K562 (cell line): ENCODE results near the gene CBS. TPM values are rescaled to one million over a fixed set of nuclear protein-coding genes. Genes with fewer than 3 reads are reported as not detected.

ENCODE experiments used
- ATAC-seq: fragments of 200-7000 bp; cut with Tn5 transposase; 3 replicates; pipeline ENCODE4 v1.9.1; 2020; ENCODE audit warnings: moderate library complexity
- BruUV-seq: library from RNA; stranded (reverse); fragments of 400-500 nt; replicated peaks from 2 replicates; lab custom pipeline; 2021; lab: Mats Ljungman, UMichigan
- CTCF ChIA-PET: fragments of 300-600 bp; formaldehyde crosslinking; extraction: SDS; loops from one replicate; lab custom pipeline; 2021; ENCODE audit warnings: low intra/inter-chr PET ratio; lab: Yijun Ruan, JAX
- POLR2A ChIA-PET: fragments of 300-600, 350-650 bp; sonication (Branson Sonifier 250); formaldehyde crosslinking; extraction: SDS; loops from one replicate; lab custom pipeline; 2021; ENCODE audit warnings: antibody characterized with exemption, inconsistent platforms; lab: Yijun Ruan, JAX
- DNase-seq, 4 experiments: peaks; one replicate each; pipeline versions ENCODE4 v3.0.0 to v3.0.0-alpha.2; 2011 to 2018; ENCODE audit warnings: low spot score in 3 of 4, mixed read lengths in 3 of 4; ENCODE audit errors: extremely low read depth in 1 of 4
- FAIRE-seq: peaks from 2 replicates; lab custom pipeline; 2011; peaks lifted over from hg19 to GRCh38; lab: Jason Lieb, UNC
- H2AFZ ChIP-seq: 2 replicates; pipeline ENCODE4 v1.6.0; 2011; ENCODE audit warnings: low read depth, low read length, control low read depth, inconsistent platforms
- H3K27ac ChIP-seq: fragments of 200-600 bp; 3 replicates; pipeline ENCODE4 v1.8.0; 2011; ENCODE audit warnings: low read depth, mild to moderate bottlenecking, control low read depth, inconsistent platforms, low read length, moderate library complexity, mixed read lengths; ENCODE audit errors: extremely low read depth
- H3K27me3 ChIP-seq, 2 experiments: fragments of 300-600 bp in 1 of 2; 2 replicates in 1 of 2; 3 replicates in 1 of 2; pipeline versions ENCODE4 v1.6.0 to v1.8.0; 2011; ENCODE audit warnings: inconsistent platforms in 2 of 2, low read length in 2 of 2, mild to moderate bottlenecking in 1 of 2, mixed read lengths in 1 of 2, moderate library complexity in 1 of 2; ENCODE audit not compliant: control insufficient read depth in 2 of 2, insufficient read depth in 2 of 2
- H3K36me3 ChIP-seq: fragments of 300-600 bp; 3 replicates; pipeline ENCODE4 v1.8.0; 2011; ENCODE audit warnings: mild to moderate bottlenecking, low read length, inconsistent platforms; ENCODE audit not compliant: control insufficient read depth, insufficient read depth
- H3K4me1 ChIP-seq, 2 experiments: fragments of 200-600 bp in 1 of 2; replicated peaks in 1 of 2; 2 replicates in 1 of 2; 3 replicates in 1 of 2; pipeline versions ENCODE4 v1.5.1 to v1.8.0; 2011; ENCODE audit warnings: inconsistent platforms in 2 of 2, low read length in 2 of 2, mild to moderate bottlenecking in 1 of 2, mixed read lengths in 1 of 2, moderate library complexity in 1 of 2; ENCODE audit not compliant: control insufficient read depth in 2 of 2, insufficient read depth in 2 of 2
- H3K4me2 ChIP-seq: 2 replicates; pipeline ENCODE4 v1.6.1; 2011; ENCODE audit warnings: low read length, control low read depth, inconsistent platforms, mixed read lengths; ENCODE audit not compliant: insufficient read depth
- H3K4me3 ChIP-seq: fragments of 200-600 bp; sonication (generic), shearing (Covaris generic); 2 replicates; pipeline ENCODE4 v1.5.1; 2016; ENCODE audit warnings: control low read depth, inconsistent platforms
- H3K79me2 ChIP-seq: fragments of 200-600 bp; 3 replicates; pipeline ENCODE4 v1.8.0; 2011; ENCODE audit warnings: low read length, inconsistent platforms; ENCODE audit not compliant: control insufficient read depth, insufficient read depth
- H3K9ac ChIP-seq, 2 experiments: 2 replicates each; pipeline versions ENCODE4 v1.6.0 to v1.6.1; 2011; ENCODE audit warnings: low read depth in 2 of 2, low read length in 2 of 2, control low read depth in 1 of 2, inconsistent platforms in 1 of 2, mild to moderate bottlenecking in 1 of 2, mixed read lengths in 1 of 2; ENCODE audit not compliant: insufficient read depth in 1 of 2
- H3K9me1 ChIP-seq: one replicate; pipeline ENCODE4 v1.6.0; 2011; ENCODE audit warnings: inconsistent platforms, mild to moderate bottlenecking, low read length, moderate library complexity; ENCODE audit not compliant: control insufficient read depth, insufficient read depth
- H3K9me3 ChIP-seq: replicated peaks from 2 replicates; pipeline ENCODE4 v1.5.1; 2011; ENCODE audit warnings: low read depth, low read length, inconsistent platforms; ENCODE audit not compliant: control insufficient read depth, insufficient read depth
- H4K20me1 ChIP-seq: replicated peaks from 2 replicates; pipeline ENCODE4 v1.6.1; 2011; ENCODE audit warnings: low read length, inconsistent platforms, mixed read lengths; ENCODE audit not compliant: control insufficient read depth, insufficient read depth
- CBFA2T3 ChIP-seq: fragments of 450-650 bp; IDR thresholded peaks from 2 replicates; pipeline ENCODE4 v1.6.1; 2017
- DDX20 ChIP-seq: fragments of 450-650 bp; IDR thresholded peaks from 2 replicates; pipeline ENCODE4 v1.6.1; 2016; ENCODE audit warnings: missing genetic modification characterization, low read depth, mild to moderate bottlenecking, missing compliant biosample characterization, moderate library complexity
- ESRRA ChIP-seq: fragments of 450-650 bp; IDR thresholded peaks from 2 replicates; pipeline ENCODE4 v1.6.1; 2014; ENCODE audit warnings: low read depth, mild to moderate bottlenecking, moderate library complexity, borderline replicate concordance
- EWSR1 ChIP-seq: fragments of 450-650 bp; IDR thresholded peaks from 2 replicates; pipeline ENCODE4 v1.6.1; 2018; ENCODE audit warnings: borderline replicate concordance, mild to moderate bottlenecking, low read depth, moderate library complexity; ENCODE audit not compliant: partially characterized antibody
- FIP1L1 ChIP-seq: fragments of 200-400 bp; formaldehyde crosslinking; IDR thresholded peaks from 2 replicates; pipeline ENCODE4 v1.6.1; 2018; ENCODE audit warnings: mild to moderate bottlenecking, low read depth, low read length; ENCODE audit not compliant: poor library complexity, severe bottlenecking
- GATAD2B ChIP-seq: fragments of 450-650 bp; IDR thresholded peaks from 2 replicates; pipeline ENCODE4 v1.6.1; 2017; ENCODE audit warnings: mild to moderate bottlenecking, borderline replicate concordance
- ILF3 ChIP-seq: fragments of 450-650 bp; IDR thresholded peaks from 2 replicates; pipeline ENCODE4 v1.6.1; 2018; ENCODE audit warnings: antibody characterized with exemption, mild to moderate bottlenecking, moderate library complexity, borderline replicate concordance
- JUNB ChIP-seq: fragments of 450-650 bp; formaldehyde crosslinking; conservative IDR thresholded peaks from 2 replicates; pipeline ENCODE4 v1.4.0; 2020; ENCODE audit warnings: mild to moderate bottlenecking
- KLF6 ChIP-seq: fragments of 250-450 bp; sonication (Bioruptor Pico); IDR thresholded peaks from 2 replicates; pipeline ENCODE4 v1.4.0; 2020; ENCODE audit warnings: mild to moderate bottlenecking, moderate library complexity, borderline replicate concordance
- MEF2D ChIP-seq: conservative IDR thresholded peaks from 2 replicates; pipeline ENCODE4 v1.6.1; 2016; ENCODE audit warnings: low read depth, missing genetic modification characterization, missing compliant biosample characterization
- MIER1 ChIP-seq: fragments of 450-650 bp; IDR thresholded peaks from 2 replicates; pipeline ENCODE4 v1.6.1; 2016; ENCODE audit warnings: antibody characterized with exemption, mild to moderate bottlenecking, low read depth
- NCOR1 ChIP-seq: fragments of 450-650 bp; IDR thresholded peaks from 2 replicates; pipeline ENCODE4 v1.6.1; 2016; ENCODE audit warnings: mild to moderate bottlenecking, moderate library complexity
- PHF20 ChIP-seq: fragments of 450-650 bp; IDR thresholded peaks from 2 replicates; pipeline ENCODE4 v1.6.1; 2018; ENCODE audit not compliant: partially characterized antibody
- RFX5 ChIP-seq: IDR thresholded peaks from 2 replicates; pipeline ENCODE4 v1.6.1; 2011; ENCODE audit warnings: low read depth, mild to moderate bottlenecking, improper control_type of control experiment, low read length
- SMARCC2 ChIP-seq: fragments of 450-650 bp; IDR thresholded peaks from 2 replicates; pipeline ENCODE4 v1.6.1; 2017; ENCODE audit warnings: antibody characterized with exemption, moderate library complexity, mild to moderate bottlenecking, low read depth
- SP1 ChIP-seq: sonication (generic); formaldehyde crosslinking; IDR thresholded peaks from 2 replicates; pipeline ENCODE4 v1.8.1; 2022; ENCODE audit warnings: mild to moderate bottlenecking, missing genetic modification reagents
- SREBF2 ChIP-seq: sonication (generic); formaldehyde crosslinking; IDR thresholded peaks from 2 replicates; pipeline ENCODE4 v1.4.0; 2020; ENCODE audit warnings: mild to moderate bottlenecking, missing genetic modification reagents
- ZNF384 ChIP-seq: IDR thresholded peaks from 2 replicates; pipeline ENCODE4 v1.6.1; 2012; ENCODE audit warnings: low read depth, low read length, improper control_type of control experiment
- ZNF76 ChIP-seq: fragments of 250-450 bp; sonication (Bioruptor Pico); IDR thresholded peaks from 2 replicates; pipeline ENCODE4 v1.4.0; 2020; ENCODE audit warnings: mild to moderate bottlenecking, moderate library complexity, borderline replicate concordance
- WGBS: fragments of 100-300 bp; shearing (Covaris generic); methylation state at CpG from one replicate; pipeline ENCODE4 v1.1.6; 2016; ENCODE audit warnings: low coverage, mixed read lengths; ENCODE audit not compliant: insufficient coverage; ENCODE audit errors: missing lambda C conversion rate; 5-methylcytosine and 5-hydroxymethylcytosine counted together
- in situ Hi-C: fragments of 300-500 bp; cut with MboI; formaldehyde crosslinking; loops from 4 replicates; pipeline ENCODE4 v1.15.0; 2018; ENCODE audit warnings: inconsistent platforms, mixed read lengths
- intact Hi-C: fragments of 100-400 bp; cut with micrococcal nuclease; formaldehyde crosslinking; loops from 2 replicates; pipeline ENCODE4 v1.14.2; 2022
- polyA plus RNA-seq, 8 experiments: library from polyadenylated mRNA; depleted of rRNA in 4 of 8; stranded (reverse) in 5 of 8; unstranded in 3 of 8; fragments of >200 nt; fragmentation: Nextera tagmentation in 2 of 8; fragmentation: Illumina TruSeq in 1 of 8; extraction: Ambion mirVana in 2 of 8; extraction: Trizol in 1 of 8; gene quantifications; 2 replicates each; pipeline versions ENCODE4 v1.2.1 to v1.2.3, GENCODE V29; 2011 to 2014; ENCODE audit warnings: inconsistent platforms in 1 of 8, missing spikeins in 1 of 8
- total RNA-seq, 7 experiments: library from RNA; depleted of rRNA in 6 of 7; stranded (reverse); fragments of >200 nt in 6 of 7; fragmentation: Illumina TruSeq in 2 of 7; extraction: Trizol in 2 of 7; gene quantifications; 2 replicates each; pipeline versions ENCODE4 v1.2.1 to v1.2.3, GENCODE V29; 2011 to 2021; ENCODE audit warnings: low replicate concordance in 1 of 7
- TF ChIP-seq, protein P1 (sequence below): sonication (generic); formaldehyde crosslinking; IDR thresholded peaks from 2 replicates; pipeline ENCODE4 v1.8.0; 2022; ENCODE audit warnings: mild to moderate bottlenecking, missing genetic modification reagents, borderline replicate concordance

The CBS gene
- total and polyA plus RNA-seq, 9 of the 15 experiments (the other 6 are each of a cell fraction or from before 2014, with no cell fraction given), result 4.6 to 472 (median 152) TPM

DNA sequence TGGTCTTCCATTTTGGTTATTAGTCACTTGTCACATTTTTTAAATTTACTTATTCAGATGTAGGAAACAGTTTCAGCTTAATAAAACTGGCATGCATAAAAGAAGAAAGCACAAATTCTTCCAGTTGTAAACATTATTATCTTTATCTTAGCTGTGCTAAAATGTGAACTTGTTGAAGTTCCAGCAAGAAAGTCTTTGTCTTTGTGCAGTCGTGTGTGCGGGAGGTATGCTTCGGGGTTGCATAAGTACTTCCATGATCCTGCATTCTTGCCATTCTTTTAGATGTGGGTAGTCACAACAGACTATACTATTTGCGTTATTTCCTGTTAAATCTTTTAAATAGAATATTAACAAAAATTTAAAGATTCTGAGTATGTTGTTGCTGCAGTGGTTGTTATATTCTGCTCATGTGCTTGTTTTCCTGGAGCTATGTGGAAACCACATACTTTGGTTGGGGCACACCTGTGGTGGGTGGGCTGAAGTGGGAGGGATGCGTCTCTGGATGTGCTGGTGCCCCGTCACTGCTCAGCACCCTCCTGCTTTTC lies 49.9 kb downstream of the CBS start:
- H3K9me1 ChIP-seq, result no peaks in the 10 kb centered on the region
- H3K27me3 ChIP-seq, result no peaks in the 10 kb centered on the region
- no peaks in the 10 kb centered on the region for H3K4me1 ChIP-seq
- ATAC-seq (no peak), DNase-seq (no peak), FAIRE-seq (peak; percentile 26)
- H3K4me2 ChIP-seq, result no peak overlapping the region
- 92% methylated on average over 6 of the region's 6 CpGs for WGBS
- no peaks in the 10 kb centered on the region for H4K20me1 ChIP-seq
- H3K9me3 ChIP-seq, result no peaks in the 10 kb centered on the region
- in situ Hi-C loops, result no loop called here
- intact Hi-C loops, result no loop called here
- no peaks in the 10 kb centered on the region for H3K79me2 ChIP-seq
- BruUV-seq, result no TSS peak
- no peak overlapping the region for H3K4me3 ChIP-seq
- no peak overlapping the region for H2AFZ ChIP-seq
- H3K27ac ChIP-seq, result no peak overlapping the region
- TF ChIP-seq CBFA2T3 (no peak), EWSR1 (no peak), FIP1L1 (no peak), KLF6 (CRISPR knock-in tag) (no peak), PHF20 (no peak), ZNF76 (CRISPR knock-in tag) (no peak), MIER1 (no peak), ESRRA (no peak), ZNF384 (no peak), RFX5 (no peak), NCOR1 (no peak), SP1 (CRISPR knock-in tag) (no peak), JUNB (CRISPR knock-in tag) (no peak), GATAD2B (no peak), MEF2D (tag) (no peak), DDX20 (tag) (no peak), SREBF2 (CRISPR knock-in tag) (no peak), SMARCC2 (no peak), ILF3 (no peak)
- TF ChIP-seq, protein P1, sequence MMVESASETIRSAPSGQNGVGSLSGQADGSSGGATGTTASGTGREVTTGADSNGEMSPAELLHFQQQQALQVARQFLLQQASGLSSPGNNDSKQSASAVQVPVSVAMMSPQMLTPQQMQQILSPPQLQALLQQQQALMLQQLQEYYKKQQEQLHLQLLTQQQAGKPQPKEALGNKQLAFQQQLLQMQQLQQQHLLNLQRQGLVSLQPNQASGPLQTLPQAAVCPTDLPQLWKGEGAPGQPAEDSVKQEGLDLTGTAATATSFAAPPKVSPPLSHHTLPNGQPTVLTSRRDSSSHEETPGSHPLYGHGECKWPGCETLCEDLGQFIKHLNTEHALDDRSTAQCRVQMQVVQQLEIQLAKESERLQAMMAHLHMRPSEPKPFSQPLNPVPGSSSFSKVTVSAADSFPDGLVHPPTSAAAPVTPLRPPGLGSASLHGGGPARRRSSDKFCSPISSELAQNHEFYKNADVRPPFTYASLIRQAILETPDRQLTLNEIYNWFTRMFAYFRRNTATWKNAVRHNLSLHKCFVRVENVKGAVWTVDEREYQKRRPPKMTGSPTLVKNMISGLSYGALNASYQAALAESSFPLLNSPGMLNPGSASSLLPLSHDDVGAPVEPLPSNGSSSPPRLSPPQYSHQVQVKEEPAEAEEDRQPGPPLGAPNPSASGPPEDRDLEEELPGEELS (CRISPR knock-in tag), result no peak
- H3K36me3 ChIP-seq, result peaks cover 53% of the 10 kb centered on the region; the same call in 2 of the 3 replicates
- no peak overlapping the region for H3K9ac ChIP-seq
- POLR2A ChIA-PET, result interaction anchor here (1.1 kb wide), 1 partner anchor 34 kb away, joined by 3 read pairs; no protein-coding TSS in a partner anchor
- CTCF ChIA-PET, result no interaction called here
